Activated CD4-positive, CD25-positive, alpha-beta regulatory T cell treated with anti-CD3 and anti-CD28 coated beads, Interleukin-2, amount 50 U/mL, for 24 hours (primary cell): ENCODE results near the gene SLIT1.

Experiments
- ATAC-seq, 2 donors: fragments of 150-1000 bp; cut with Tn5 transposase; one replicate each; pipeline ENCODE4 v1.10.0; 2021; ENCODE audit warnings: mild to moderate bottlenecking in 1 of 2, moderate library complexity in 1 of 2

Gene SLIT1

DNA sequence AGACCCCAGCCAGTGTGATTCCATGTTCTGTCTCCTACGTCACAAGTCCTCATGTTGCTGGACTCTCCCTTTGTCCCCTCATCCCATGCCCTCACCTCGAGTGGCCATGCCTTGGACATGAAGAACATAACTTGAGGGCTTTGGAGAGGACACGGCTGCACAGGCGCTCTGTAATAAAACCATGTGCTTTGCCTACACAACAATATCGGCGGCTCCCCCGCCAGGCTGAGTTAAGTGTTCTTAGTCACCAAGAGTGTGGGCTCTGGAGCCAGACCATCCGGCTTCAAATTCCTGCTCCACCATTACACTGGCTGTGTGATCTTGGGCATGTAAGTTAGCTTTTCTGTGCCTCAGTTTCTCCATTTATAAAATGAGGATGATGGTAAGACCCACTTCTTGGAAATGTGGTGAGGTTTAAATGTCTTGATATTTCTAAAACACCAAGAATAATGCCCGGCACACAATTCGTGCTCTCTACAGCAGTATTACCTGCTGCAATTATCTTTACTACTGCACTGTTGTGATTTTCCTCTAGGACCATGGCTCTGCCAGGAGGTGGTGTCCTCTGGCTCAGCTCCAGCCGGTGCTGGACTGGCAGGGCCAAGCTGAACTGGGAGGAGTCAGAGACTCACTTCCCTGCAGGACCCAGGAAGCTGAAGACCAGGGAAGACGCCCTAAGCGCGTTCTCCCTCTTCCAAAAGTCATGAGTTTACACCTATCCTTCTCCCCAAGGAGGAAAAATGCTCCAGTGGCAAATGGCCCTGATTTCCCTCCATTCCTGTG is 15.7 kb downstream of the SLIT1 start:
- ATAC-seq, result no peak

DNA sequence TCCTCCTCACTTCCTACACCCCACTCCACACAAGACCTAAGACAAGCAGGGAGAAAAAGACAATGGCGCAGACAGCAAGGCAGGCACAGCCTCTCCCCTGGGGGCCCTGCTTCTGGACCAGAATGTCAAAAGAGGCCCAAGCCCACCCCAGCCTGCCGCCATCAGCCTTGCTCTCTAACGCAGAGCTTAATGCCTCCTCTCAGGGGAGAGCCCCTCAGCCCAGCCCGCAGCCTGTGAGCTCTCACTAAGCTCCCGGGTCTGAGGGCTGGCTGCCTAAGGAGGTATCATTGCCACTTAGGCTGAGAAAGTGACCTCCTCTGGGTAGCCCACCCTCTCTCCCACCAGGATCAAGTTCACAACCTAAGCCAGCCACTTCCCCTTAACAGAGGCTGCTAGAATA is 16.7 kb downstream of the SLIT1 start:
- no peak for ATAC-seq

DNA sequence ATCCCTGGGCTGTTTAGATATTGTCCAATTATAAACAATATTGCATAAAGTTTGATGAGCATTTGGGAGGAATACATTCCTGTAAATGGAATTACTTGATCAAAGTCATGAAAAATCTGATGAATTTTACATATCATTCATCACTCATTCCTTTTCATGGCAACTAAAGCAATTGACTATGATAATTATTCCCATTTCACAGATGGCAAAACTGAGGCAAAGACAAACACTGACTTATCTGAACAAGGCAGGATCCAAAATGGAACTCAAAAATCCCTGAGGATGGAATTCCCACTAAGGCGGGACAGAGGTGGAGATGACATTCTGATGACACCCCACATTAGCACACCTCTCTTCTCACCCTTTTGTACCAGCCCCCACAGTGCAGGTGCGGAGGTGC is 17.1 kb downstream of the SLIT1 start:
- no peak for ATAC-seq

DNA sequence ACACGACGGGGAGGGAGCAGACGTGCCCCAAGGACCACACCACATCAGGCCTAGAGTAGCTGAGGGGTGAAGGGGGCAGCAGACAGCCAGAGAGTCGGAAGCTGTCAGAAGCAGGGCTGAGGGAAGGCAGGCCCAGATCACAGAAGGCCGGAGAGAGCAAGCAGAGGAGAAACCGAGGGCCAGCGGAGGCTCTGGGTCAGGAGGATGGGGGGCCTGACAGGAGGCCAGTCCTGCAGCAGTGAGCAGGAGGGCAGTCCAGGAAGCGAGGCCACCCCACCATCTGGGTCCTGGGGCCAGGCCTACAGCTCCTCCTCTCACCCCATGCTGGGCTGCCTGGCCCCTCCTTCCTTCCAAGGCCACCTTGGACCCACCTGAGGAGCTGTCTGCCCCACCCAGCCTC is 20.3 kb downstream of the SLIT1 start:
- no peak for ATAC-seq

DNA sequence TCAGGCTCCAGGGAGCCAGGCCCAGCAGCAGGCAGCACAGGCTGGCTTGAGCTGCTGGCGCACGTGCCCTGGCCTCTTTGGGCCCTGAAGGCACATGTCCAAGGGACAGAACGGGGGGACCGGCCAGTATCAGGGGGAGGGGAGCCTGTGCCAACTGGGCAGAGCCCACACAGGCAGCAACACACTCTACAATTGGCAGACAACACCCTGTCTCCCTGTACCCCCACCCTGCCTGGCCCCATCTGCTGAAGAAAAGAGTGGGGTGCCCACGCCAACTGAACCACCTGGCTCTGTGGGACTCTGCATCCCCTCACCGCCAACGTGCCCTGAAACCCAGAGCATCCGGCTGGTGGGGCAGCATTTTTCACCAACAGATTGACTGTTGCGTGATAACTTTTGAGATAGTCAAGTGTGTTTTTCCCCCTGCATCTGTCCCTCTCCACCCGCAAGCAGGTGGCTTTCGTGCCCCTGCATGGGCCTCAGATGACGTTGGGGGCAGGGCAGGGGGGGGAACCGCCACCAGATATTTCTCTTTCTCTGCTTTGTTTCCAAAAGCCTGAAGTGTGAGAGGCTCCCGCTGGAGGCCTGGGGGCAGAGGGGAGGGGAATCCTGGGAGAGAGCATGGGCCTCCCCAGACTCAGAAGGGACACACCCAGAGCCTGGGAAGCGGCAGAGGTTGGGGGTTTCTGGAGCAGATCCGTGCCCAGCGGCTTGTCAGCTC is 21.8 kb downstream of the SLIT1 start:
- no peak for ATAC-seq

DNA sequence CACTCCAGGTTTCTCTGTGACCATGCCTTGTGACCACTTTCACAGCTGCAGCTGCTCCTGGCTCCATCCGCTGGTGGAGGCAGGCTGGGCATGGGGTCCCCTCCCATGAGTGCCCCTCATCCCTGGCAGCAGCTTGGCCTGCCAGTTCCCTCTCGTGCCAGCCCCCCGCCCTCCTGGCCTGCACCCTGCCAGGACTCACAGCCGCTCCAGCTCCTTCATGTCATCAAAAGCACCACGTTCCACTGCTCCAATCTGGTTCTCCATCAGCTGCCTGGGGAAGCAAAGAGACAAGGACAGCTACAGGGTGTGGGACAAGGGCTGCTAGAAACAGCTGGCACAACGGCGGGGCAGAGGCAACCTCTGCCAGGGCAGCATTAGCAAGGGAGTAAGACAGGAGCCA is 22.6 kb downstream of the SLIT1 start:
- no peak for ATAC-seq

DNA sequence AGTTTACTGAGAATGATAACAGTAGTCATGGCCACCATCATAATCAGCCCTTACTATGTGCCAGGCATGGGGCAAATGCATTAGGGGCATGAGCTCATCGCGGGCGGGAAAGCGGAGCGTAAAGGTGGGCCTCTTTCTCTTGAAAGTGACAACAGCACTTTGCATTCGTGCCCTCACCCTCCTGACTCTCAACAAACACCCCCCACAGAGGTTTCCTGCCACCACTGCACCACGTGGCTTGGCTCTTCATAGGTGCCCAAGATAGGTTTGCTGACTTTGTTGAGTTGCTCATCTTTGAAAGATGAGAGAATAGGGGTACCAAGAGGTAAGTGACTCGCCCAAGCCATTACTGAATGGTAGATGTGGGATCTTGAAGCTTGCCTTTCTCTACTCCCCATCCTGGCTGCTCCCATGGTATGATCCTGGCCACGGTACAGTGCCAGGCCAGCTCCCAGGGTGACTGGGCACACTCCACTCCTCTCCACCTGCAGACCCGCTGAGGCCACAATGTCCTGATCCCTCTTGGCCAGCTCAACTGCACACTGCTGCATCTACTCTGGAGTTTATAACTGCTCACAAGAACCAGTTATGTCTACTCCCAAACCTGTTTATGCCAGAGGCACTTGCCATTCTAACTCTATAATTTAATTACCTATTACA is 26.0 kb downstream of the SLIT1 start:
- no peak for ATAC-seq

DNA sequence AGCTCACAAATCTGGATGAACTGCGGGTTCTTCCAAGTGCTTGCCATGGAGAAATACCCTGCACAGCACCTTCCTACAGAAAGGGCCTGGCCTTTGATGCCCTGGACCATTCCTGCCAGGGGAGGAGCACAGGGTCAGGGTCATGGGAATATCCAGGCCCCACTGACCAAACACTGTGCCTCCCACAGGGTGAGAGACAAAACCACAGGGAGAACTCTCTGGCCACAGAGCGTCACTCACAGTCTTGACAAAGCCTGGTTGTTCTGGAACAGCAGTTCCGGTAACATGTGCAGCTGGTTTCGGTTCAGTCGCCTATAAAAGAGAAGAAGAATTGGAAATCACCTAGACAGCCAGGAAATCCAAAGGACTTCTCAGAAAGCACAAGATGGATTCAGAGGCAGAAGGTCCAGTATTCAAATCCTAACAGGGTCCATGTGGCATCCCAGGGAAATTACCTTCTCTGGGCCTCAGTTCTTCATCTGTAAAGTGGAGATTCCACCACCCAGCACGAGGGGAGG is 28.1 kb downstream of the SLIT1 start:
- ATAC-seq, result no peak

DNA sequence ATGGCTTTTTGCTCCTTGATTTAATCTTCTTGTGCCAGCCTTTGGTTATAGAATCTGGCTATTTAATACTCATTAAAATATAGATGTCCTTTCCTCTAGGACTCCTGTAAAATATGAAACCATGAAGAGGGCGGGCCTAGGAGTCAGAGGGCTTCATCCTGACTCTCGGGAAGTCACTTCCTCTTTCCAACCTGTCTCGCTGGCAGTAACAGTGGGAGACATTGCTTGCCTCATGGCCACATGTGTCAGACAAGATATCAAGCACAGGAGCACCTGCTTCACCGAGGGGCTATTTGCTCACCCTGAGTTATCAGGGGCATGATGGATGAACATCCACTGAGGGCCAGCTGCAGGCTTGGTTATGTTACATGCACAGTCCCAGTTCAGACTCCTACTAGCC is 31.0 kb downstream of the SLIT1 start:
- no peak for ATAC-seq

DNA sequence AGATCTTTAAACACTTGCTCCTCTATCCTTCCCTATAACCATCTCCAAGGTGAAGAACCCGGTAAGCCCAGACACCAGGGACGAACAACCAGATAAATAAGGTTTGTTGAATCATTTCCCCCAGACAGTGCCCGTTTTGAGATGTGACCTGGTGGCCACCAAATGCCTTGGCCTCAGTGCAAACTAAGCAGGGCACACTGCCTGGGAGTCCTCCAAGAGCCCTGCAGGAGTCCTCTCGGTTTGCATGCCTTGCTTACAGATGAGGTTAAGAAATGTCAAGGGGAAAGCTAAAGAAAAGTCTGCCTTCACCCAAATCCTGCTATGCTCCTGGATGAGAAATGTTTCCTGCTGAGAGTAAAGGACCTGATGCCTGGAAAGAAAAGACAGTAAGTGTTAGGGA is 31.6 kb downstream of the SLIT1 start:
- ATAC-seq, result no peak

DNA sequence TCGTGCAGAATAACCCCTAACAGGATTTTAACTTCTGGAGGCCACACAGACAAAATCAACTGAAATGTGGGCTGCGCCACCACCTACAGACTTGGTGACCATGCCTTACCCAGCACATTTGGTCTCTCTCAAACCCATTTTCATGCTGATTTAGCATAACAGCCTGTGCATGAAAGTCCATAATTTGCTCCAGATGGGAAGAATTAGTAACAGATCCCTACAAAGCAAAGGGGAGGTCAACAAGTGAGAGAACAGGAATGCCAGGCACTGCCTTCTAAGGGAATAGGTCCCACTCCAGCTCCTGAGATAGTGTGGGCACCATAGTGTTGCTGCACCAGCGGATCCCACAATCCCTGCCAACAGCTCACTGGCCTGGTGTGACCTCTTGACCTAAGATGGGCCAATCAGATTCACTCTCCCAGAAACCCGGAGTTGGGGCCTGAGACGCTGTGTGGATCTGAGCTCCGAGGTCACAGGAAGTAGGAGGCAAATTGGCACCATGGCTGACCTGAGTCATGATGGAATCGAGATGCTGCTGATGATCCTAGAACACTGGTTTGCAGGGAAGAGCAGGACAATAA is 32.4 kb downstream of the SLIT1 start:
- ATAC-seq, result no peak

DNA sequence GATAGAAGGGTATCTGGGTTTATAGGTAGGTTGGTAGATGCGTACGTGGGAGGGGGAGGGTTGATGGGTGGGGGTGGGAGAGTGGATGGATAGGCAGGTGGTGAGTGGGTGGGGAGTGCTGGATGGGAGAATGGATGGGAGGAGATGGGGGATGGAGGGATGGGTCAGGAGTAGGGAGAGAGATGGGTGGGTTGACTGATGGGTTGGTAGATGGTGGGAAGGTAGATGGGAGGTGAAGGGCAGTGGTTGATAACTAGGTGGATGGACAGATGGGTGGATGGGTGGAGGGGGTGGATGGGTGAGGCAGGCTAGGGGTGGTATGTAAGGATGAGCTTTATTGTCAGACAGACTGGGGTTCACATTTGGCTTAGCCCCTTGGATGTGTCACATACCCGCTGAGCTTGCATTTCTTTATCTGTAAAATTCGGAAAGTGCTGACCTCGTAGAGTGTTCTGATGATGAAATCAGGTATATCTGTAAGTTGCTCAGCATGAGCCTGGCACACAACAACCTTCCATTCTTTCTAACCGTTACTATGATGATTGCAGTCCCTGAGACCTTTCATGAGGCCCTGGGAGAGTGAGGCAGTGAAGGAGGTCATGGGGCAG is 34.3 kb downstream of the SLIT1 start:
- ATAC-seq, result no peak

DNA sequence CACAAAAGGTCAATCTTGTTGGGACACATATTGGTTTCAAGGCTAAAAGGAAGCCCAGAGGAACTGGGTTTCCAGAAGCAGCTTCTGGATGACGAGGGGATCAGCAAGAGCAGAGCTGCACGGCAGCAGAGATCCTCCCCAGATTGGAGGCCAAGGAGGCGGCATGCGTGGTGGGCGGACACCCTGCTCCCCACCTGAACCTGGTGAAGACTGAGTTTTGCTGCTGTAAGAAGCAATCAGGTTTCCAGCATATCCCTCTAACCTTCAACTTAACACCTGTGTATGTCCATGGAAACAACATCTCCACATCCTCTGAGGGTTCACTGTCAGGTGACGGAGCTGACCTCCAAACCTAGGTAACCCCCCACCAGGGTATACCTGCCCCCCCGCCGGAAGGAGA is 35.1 kb downstream of the SLIT1 start:
- no peak for ATAC-seq

DNA sequence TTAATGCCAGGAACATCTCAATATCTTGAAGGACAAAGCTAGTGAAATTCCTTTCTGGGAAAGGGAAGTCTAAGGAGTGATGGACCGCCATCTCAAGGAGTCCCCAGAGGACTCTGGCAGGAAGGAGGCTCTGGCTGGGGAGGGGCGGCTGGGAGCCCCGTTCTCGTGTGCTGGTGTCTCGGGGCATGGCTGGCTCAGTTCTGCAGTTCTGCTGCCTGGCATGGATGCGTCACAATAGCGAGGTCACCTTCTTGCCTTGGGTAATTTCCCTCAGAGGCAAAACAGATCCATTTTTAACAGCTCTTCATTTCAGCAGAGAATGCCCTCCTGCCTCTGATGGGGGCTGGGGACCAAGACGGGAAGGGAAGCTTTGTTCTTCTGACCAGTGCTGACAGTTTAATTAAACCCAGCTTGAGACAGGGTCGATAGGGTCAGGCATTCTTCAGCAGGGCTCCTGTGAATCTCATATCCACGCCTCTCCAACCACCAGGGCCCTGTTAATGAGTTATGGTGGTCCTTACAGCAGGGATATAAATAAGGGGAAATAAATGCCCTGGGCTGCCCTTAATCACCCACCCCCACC is 35.7 kb downstream of the SLIT1 start:
- no peak for ATAC-seq

DNA sequence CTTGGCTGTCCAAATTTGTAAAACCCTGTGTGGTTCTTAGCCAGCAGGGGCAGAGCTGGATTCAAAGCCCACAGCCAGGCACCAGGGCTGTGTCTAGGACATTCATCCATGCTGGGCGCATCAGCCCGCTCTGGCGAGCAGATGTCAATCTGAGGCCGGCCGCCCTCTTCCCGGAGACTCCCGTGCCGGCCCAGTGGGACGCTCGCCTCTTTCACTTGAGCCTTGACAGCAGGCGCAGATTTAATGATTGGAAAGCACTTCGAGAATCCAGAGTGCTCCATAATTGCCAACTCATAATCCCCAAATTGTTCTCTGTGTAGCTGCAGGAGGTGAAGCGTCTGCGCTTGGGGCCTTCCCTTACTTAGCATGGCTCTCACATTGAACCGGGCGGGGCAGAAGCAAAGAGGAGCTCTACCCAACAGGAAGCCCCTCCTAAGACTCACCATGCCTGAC is 36.7 kb downstream of the SLIT1 start:
- no peak for ATAC-seq

DNA sequence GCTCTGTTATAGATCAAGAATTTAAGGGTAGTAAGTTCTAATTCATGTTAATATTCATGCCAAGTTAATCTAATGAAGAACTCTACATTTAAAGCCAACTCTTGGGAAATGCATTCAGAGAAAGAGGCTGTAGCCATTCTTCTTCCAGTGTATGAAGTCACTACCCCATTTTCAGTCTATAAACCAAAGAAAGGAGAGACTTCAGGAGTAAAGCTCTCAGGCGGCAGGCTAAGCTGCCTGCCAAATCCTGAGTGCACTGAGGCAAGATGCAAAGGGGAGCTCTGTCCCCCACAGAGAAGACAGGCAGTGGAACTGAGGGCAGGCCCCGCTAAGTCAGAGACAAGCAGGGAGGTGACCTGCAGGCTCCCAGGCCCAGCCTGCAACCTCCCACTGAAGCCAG is 41.5 kb downstream of the SLIT1 start:
- ATAC-seq, result no peak

DNA sequence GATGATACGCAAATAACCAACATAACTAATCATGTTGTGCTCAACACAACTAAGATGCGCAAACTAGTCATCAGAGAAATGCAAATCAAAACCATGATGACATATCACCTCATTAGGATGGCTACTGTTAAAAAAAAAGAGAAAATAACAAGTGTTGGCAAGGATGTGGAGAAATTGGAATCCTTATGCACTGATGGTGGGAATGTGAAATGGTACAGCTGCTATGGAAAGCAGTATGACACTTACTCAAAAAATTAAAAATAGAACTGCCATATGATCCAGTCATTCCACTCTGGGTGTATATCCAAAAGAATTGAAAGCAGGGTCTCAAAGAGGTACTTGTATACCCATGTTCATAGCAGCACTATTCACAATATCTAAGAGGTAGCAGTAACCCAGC is 42.9 kb downstream of the SLIT1 start:
- no peak for ATAC-seq

DNA sequence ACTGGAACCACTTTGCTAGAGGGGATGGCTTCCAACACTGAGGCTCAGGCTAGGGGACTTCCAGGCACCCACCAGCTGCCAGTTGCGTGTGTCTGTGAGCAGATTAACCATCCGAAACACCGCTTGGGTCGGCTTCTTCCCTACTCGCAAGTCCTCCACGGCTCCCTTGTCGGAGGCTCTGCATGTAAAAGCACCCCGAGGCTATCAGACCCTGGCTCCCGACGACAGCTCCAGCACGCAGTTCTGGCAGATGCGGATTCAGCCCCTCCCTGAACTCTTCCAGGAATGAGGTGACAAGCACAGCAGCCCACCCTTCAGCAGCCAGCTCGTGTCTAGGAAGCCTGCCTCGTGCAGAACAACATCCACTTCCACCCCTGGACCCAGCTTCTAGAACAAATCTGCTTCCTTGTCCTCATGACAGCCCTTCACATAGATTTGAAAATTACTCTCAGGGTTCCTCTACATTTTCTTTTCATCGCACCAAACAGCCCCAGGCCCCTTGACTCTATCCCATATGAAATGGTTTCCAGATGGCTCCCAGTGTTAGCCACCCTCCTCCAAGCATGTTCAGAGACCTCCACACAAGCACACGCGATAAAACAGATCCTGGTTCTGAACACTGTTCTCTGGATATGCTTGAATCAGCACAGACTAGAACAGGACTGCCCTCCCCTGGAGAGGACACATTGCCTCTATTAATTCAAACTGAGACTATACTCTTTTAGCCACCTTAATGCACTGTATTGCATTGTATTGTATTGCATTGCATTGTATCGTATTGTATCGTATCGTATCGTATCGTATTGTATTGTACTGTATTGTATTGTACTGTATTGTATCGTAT is 44.6 kb downstream of the SLIT1 start:
- ATAC-seq, result no peak

DNA sequence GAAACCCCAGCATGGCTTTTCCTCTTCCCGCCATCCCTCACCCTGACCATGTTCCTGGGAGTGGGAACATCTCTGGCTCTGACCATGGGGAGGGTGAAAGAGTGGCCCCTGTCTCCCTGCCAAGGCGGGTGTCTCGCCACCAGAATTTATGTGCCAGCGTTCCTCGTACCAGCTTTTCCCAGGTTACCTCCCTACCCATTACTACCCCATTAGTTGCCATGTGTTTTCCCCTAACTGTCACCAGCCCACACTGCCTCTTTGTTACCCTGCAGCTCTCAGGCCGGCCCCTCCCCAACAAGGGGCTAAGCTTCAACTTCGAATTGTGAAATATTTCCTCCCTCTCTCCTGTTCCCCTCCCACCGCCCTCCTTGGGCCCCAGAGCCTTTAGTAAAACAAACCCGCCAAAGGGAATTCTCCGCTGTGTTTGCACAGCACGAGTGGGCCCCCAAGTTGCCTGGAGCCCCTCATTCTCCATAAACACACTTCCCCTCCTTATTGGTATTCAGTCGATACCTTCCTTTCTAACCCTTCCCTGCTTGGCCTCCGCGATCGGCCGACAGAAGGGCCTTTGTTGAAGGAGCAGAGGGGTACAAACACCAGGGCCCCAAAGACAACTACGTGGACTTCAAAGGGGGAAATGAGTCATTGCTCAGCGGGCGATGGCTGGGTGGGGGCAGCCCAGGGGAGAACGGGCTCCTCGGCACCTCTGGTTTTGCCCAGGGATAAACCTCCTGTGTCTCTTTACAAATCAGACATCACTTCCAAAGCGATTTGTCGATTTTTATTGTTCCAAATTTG is 45.5 kb downstream of the SLIT1 start:
- no peak for ATAC-seq

DNA sequence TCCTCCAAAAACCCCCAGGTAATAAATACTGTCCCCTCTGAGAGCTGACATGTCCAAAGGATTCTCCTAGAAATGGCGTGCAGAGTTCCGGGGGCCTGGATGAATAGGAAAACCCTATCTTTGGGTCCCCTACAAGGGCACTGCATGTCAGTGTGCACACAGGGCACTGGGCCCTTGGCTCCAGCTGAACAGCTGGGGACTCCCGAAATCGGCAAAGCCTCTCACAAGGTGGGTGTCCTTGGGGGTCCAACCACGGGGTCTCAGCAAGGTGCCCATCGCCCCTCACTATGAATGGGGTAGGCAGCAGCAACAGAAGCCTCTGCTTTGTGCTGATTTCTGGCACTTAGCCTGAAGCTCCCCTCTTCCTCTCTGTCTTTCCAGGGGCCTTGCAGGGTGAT is 46.1 kb downstream of the SLIT1 start:
- no peak for ATAC-seq

DNA sequence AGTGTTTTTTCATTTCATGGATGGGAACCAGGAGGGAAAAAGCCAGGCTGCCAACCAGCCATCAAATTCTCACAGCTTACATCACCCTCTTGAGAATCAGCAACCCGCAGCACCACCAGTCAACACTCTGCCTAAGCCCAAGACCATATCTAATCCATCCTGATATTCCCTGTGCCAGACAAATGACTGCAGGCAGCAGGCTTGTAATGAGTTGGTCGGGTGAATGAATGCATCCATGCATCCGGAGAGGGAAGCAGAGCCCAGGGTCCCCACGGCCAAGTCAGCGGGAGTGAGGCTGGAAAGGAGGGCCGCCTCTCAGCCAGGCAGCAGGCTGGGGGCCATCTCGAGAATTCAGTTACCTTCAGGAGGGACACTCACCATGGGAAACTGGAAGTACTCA is 46.9 kb downstream of the SLIT1 start:
- ATAC-seq, result no peak
